ENCODE measurements around the gene YPEL5.
A peak's percentile ranks its signal among the peaks of the same experiment; 100 is the strongest.

The YPEL5 gene

GRCh38 chr2:30165050-30165520 is 18.3 kb downstream of the YPEL5 start:
- peak; percentile 18 to 22 for DNase-seq (ENCODE audit: low read depth in 2 of 2)

GRCh38 chr2:30165617-30166016 is 18.8 kb downstream of the YPEL5 start:
- no peak for DNase-seq (ENCODE audit: low read depth in 2 of 2)

- no peak for DNase-seq (ENCODE audit: low read depth in 2 of 2)
These were observed 25.8 kb downstream of the YPEL5 start for GRCh38 chr2:30172627-30173026.

- no peak for DNase-seq (ENCODE audit: low read depth in 2 of 2)
These were observed 30.6 kb downstream of the YPEL5 start for GRCh38 chr2:30177440-30177839.

- DNase-seq (ENCODE audit: low read depth in 2 of 2): no peak
These were observed 31.1 kb downstream of the YPEL5 start for GRCh38 chr2:30177956-30178355.

GRCh38 chr2:30178618-30179434 is 32.0 kb downstream of the YPEL5 start:
- no peak for DNase-seq (ENCODE audit: low read depth in 2 of 2)

GRCh38 chr2:30179536-30179935 is 32.7 kb downstream of the YPEL5 start:
- no peak for DNase-seq (ENCODE audit: low read depth in 2 of 2)

GRCh38 chr2:30180226-30180625 is 33.4 kb downstream of the YPEL5 start:
- DNase-seq (ENCODE audit: low read depth in 2 of 2): no peak

- DNase-seq (ENCODE audit: low read depth in 2 of 2): no peak
These were observed 34.4 kb downstream of the YPEL5 start for GRCh38 chr2:30181176-30181575.

- no peak for DNase-seq (ENCODE audit: low read depth in 2 of 2)
These were observed 37.2 kb downstream of the YPEL5 start for GRCh38 chr2:30184035-30184434.

- no peak for DNase-seq (ENCODE audit: low read depth in 2 of 2)
These were observed 38.4 kb downstream of the YPEL5 start for GRCh38 chr2:30185178-30185577.

- DNase-seq (ENCODE audit: low read depth in 2 of 2): no peak
These were observed 41.5 kb downstream of the YPEL5 start for GRCh38 chr2:30188292-30188691.

- no peak for DNase-seq (ENCODE audit: low read depth in 2 of 2)
These were observed 43.8 kb downstream of the YPEL5 start for GRCh38 chr2:30190637-30191036.

GRCh38 chr2:30191107-30191506 is 44.3 kb downstream of the YPEL5 start:
- DNase-seq (ENCODE audit: low read depth in 2 of 2): no peak

GRCh38 chr2:30191819-30192271 is 45.0 kb downstream of the YPEL5 start:
- DNase-seq (ENCODE audit: low read depth in 2 of 2): no peak

GRCh38 chr2:30192314-30192713 is 45.5 kb downstream of the YPEL5 start:
- DNase-seq (ENCODE audit: low read depth in 2 of 2): no peak

GRCh38 chr2:30193104-30193681 is 46.4 kb downstream of the YPEL5 start:
- DNase-seq (ENCODE audit: low read depth in 2 of 2): no peak

- no peak for DNase-seq (ENCODE audit: low read depth in 2 of 2)
These were observed 47.6 kb downstream of the YPEL5 start for GRCh38 chr2:30194421-30194820.

- no peak for DNase-seq (ENCODE audit: low read depth in 2 of 2)
These were observed 48.2 kb downstream of the YPEL5 start for GRCh38 chr2:30195016-30195415.

GRCh38 chr2:30197570-30198192 is 50.9 kb downstream of the YPEL5 start:
- DNase-seq (ENCODE audit: low read depth in 2 of 2): no peak

- no peak for DNase-seq (ENCODE audit: low read depth in 2 of 2)
These were observed 55.2 kb downstream of the YPEL5 start for GRCh38 chr2:30201990-30202389.

GRCh38 chr2:30203156-30203555 is 56.3 kb downstream of the YPEL5 start:
- no peak for DNase-seq (ENCODE audit: low read depth in 2 of 2)

GRCh38 chr2:30204281-30204680 is 57.5 kb downstream of the YPEL5 start:
- no peak for DNase-seq (ENCODE audit: low read depth in 2 of 2)

All from stimulated activated CD8-positive, alpha-beta memory T cell treated with anti-CD3 and anti-CD28 coated beads, Interleukin-2, amount 100 ng/mL, for 1 hour (primary cell).